Spleen (tissue), 7 donors: Measurements from ENCODE around the gene KIFC1.

Experiments used
- POLR2A ChIP-seq, 3 donors: fragments of 450-650 bp; IDR thresholded peaks; one replicate each; pipeline ENCODE4 v1.5.1; 2017; ENCODE audit warnings: antibody characterized with exemption in 3 of 3, mild to moderate bottlenecking in 1 of 3
- TF ChIP-seq, protein P1 (sequence below), 11 experiments: fragments of 200-600 bp in 7 of 11; fragments of 450-650 bp in 4 of 11; sonication (generic) in 4 of 11; IDR thresholded peaks in 8 of 11; conservative IDR thresholded peaks in 3 of 11; 1 replicate in 7 of 11; 2 replicates in 4 of 11; pipeline versions ENCODE4 v1.4.0 to v1.8.0; 2016 to 2021; ENCODE audit warnings: antibody characterized with exemption in 11 of 11, inconsistent platforms in 4 of 11, mild to moderate bottlenecking in 1 of 11
- donor health status: DM: no; HTN: no; CAD: no; lungs with moderate emphysema.
- donor health status: DM: no; HTN: no; CAD: no.
- donor health status: DM: no; HTN: no; CAD: no.

GRCh38 chr6:33415831-33416230 is 24.2 kb downstream of the KIFC1 start:
- TF ChIP-seq POLR2A (IDR thresholded peaks at IDR 0.05), result no peak
- TF ChIP-seq, protein P1, sequence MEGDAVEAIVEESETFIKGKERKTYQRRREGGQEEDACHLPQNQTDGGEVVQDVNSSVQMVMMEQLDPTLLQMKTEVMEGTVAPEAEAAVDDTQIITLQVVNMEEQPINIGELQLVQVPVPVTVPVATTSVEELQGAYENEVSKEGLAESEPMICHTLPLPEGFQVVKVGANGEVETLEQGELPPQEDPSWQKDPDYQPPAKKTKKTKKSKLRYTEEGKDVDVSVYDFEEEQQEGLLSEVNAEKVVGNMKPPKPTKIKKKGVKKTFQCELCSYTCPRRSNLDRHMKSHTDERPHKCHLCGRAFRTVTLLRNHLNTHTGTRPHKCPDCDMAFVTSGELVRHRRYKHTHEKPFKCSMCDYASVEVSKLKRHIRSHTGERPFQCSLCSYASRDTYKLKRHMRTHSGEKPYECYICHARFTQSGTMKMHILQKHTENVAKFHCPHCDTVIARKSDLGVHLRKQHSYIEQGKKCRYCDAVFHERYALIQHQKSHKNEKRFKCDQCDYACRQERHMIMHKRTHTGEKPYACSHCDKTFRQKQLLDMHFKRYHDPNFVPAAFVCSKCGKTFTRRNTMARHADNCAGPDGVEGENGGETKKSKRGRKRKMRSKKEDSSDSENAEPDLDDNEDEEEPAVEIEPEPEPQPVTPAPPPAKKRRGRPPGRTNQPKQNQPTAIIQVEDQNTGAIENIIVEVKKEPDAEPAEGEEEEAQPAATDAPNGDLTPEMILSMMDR (IDR thresholded peaks at IDR 0.05 in 8 of 11, conservative IDR thresholded peaks at IDR 0.05 in 3 of 11), result no peak
